ENCODE measurements around the gene MFRP.

MFRP gene

DNA sequence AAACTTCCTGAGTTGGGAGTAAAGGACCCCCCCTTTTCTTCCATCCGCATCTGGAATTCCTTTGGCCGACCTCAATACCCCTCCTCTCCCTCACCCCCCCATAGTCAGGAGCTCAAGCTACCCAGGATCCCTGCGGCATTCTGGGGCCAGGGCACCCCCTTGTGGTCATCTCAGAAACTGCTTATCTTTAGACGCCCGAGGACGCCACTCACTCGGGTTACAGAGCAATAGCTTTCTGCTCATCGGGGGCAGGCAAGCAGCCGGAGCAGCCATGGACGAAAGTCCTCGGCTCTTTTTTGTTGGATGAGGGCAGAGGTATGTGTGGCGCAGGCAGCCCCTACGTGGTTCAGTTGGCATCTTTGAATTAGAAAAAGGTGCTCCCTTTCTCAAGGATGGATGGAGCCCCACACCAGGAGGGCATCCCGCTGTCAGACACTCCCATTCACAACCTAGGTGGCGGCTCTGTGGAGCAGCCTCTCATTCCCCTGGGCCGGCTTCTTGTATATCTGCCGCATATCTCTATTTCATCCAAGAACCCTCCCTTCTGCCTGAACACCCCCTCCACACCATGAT is 8.1 kb downstream of the MFRP start:
- peak; percentile 70 to 72 for DNase-seq (ENCODE audit: low read depth in 2 of 2)

DNA sequence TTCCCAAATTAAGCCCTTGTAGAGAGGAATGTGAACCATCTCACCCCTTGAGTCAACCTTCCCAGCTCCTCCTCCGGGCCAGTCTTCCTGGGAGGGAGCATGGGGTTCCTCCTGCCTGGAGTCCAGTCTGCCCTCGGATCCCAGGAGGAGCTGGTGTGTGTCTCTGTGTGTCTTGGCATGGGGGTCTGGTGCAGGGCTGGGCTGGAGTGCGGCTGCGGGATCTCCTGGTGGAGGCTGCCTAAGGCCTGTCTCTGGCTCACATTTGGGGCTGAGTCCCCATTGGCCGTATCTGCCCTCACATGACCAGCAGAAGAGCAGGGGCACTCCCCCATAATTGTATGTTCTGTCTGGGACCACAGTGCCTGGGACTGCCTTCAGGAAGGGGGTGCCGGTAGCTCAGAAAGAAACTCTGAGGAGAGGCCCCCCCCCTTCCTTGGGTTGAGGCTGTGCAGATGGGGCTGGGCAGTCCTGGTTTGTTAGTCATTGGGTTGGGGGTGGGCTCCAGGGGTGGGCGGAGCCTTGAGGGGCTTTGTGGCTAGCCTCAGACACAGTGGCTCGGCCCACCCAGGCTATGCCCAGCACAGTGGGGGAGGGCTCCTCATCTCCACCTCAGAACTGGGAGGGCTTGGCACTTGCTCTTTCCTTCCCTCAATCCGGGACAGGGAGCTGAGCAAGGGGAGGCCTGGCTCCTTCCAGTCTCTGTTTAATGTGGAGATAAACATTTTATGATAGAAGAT is 8.8 kb downstream of the MFRP start:
- peak; percentile 71 to 72 for DNase-seq (ENCODE audit: low read depth in 2 of 2)

DNA sequence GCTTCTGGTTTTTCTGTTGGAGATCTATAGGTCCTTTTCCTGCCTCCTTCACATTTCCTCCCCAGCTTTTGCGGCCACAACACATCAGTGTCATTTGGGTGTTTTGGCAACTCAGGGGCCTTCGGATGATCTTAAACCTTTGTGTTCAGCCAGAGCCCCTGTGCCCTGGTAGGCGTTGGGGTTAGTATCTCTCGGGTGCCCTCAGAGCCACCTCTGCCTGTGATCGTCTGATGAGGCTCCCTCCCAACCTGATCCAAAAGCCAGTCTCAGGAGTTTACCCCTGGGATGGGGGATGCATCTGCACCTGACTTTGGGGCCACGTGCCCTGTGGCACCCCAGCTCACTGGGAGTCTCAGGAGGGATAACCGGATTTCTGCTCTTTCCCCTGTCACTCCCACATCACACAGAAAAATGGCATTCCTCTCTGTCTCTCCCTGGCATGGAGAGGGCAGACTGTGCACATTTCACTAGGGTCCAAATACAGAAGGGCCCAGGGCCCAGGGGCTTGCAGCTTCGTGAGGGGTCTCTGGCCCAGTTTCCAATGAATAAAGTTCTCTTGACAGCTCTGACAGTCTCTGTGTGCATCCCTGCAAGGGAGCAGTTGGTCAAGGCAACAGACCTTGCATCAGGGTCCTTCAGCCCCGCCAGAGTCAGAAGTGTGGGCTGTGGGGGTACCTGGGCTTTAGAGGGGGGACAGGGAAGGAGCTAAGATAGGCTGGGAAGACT is 9.6 kb downstream of the MFRP start:
- DNase-seq (ENCODE audit: low read depth in 2 of 2), result no peak

DNA sequence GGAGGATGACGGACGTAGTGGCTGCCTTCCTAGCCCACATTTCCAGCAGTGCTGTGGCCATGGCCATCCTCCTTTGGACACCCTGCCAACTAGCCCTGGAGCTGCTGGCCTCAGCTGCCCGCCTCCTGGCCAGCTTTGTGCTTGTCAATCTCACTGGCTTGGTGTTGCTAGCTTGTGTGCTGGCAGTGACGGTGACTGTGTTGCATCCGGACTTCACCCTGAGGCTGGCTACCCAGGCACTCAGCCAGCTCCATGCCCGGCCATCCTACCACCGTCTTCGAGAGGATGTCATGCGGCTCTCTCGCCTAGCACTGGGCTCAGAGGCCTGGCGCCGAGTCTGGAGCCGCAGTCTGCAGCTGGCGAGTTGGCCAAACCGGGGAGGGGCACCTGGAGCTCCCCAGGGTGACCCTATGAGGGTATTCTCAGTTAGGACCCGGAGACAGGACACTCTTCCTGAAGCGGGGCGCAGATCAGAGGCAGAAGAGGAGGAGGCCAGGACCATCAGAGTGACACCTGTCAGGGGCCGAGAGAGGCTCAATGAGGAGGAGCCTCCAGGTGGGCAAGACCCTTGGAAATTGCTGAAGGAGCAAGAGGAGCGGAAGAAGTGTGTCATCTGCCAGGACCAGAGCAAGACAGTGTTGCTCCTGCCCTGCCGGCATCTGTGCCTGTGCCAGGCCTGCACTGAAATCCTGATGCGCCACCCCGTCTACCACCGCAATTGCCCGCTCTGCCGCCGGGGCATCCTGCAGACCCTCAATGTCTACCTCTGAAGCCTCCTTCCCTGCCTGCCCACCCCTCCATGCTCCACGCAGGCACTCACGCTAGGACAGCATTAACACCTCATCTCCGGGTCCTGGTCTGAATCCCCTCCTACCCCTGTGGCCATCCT is 10.6 kb downstream of the MFRP start:
- no peak for DNase-seq (ENCODE audit: low read depth in 2 of 2)

DNA sequence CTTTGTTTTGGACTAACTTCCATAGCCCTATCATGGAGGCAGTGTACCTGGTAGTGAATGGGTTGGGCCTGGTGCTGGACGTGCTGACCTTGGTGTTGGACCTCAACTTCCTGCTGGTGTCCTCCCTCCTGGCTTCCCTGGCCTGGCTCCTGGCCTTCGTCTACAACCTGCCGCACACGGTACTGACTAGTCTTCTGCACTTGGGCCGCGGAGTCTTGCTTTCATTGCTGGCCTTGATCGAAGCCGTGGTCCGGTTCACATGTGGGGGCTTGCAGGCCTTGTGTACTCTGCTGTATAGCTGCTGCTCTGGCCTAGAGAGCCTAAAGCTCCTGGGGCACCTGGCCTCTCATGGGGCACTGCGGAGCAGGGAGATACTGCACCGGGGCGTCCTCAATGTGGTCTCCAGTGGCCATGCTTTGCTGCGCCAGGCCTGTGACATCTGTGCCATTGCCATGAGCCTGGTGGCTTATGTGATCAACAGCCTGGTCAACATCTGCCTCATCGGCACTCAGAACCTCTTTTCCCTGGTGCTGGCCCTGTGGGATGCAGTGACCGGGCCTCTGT is 11.3 kb downstream of the MFRP start:
- DNase-seq (ENCODE audit: low read depth in 2 of 2), result no peak

DNA sequence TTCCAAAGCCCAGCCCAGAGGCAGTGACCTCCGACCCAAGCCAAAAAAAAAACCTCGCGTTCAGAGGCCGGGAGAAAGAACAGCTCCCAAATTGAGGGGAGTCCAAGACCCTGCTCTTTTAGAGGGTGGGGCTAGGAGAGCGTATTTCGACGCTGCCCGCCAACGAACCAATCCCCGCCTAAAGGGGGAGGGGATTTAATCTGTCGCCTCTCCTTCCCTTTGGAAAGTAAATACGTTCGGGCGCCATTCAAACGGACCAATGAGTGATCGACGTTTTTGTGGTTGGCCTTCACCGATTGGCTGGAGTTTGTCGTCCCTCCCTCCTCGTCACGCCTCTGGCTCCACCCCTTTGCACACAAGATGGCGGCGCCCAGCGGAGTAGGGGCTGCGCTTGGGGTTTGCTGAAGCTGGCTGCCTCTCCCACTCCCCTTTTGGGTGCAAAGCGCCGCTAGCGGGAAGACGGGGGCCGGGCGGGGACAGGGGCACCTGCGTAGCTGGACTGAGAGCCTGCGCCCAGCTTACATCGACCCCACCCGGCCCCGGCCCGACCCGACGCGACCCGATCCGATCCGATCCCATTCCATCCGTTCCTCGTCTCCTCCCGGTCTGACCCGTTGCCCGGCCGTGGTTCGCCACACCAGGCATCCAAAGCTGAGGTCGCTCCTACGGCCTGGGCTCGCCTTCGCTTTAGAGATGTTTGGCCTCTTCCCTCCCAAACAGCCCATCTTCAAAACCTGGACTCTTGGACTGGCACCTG is 12.2 kb downstream of the MFRP start, which contains the start of gene RNF26:
RNF26 (plus strand) TSS at position 354 of the 757 bp plus-strand sequence. CDS start 596 bp downstream, outside the sequence.
- DNase-seq (ENCODE audit: low read depth in 2 of 2), result peak; percentile 97

DNA sequence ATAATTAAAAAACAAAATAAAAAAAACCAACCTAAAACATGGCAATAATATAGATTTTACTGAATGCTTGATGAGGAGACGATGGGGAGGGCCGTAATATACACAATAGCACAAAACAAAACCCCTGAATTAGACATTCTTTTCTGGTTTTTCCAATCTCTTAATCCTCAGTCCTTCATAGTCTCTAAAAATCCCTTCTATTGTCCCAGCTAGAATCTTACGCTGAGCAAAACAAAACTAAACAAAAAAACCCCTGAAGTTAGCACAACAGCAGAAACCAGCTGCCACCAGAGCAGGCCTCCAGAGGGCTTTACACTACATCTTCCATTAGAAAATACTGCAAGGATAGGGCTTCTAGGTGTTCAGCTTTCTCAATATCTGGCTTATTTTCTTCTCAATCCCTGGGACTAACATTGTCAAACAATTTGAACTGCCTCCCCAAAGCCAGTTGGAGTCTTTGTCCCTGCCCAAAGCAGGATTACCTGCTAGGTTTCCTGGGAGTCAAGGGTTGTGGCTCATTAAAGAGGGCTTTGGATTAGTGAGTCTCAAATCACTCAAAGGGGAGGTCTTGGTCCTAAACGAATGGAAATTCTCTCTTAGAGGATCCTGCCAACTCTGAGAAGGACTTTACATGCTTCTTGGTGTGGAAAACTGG is 14.3 kb downstream of the MFRP start:
- DNase-seq (ENCODE audit: low read depth in 2 of 2), result no peak

DNA sequence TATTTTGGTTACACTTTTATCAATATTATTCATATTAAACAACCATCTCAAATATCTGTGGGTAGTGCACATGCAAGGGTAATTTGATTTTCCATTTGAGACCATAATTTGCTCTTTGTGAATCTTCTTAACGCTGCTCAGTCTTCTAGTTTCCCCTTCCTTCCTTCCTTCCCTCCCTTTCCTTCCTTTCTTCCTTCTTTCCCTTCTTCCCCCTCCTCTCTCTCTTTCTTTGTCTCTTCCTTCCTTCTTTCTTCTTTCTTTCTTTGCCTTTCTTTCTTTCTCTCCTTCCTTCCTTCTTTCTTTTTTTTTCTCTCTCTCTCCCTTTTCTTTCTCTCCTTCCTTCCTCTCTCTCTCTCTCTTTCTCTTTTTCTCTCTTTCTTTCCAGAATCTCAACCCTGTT is 16.3 kb downstream of the MFRP start:
- DNase-seq (ENCODE audit: low read depth in 2 of 2), result no peak

DNA sequence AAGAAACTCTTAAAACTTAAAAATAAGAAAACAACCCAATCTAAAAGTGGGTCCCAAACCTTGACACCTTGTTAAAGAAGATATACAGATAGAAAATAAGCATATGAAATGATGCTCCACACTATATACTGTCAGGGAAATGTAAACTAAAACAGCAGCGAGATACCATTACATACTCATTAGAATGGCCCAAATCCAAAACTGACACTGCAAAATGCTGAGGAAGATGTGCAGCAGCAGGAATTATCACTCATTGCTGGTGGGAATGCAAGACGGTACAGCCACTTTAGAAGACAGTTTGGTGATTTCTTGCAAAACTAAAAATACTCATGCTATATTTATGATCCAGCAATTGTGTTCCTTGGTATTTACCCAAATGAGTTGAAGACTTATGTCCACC is 17.2 kb downstream of the MFRP start:
- no peak for DNase-seq (ENCODE audit: low read depth in 2 of 2)

DNA sequence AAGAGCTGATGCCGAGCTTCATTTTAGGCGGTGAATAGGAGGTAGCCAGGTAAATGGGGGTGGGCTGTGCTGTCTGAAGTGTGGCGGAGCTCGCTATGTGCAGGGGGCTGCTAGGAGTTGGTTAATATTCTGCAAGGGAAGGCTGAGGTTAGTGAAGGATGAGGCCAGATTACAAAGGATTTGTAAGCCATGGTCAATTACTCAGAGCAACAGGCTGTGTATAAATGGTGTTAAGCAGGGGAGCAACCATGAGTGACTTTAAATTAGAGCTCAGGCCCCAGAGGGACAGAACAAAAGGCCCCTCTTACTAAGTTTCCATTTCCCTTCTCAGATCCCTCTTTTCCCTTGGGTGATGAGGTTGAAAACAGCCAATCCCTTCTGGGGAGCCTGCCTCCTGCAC is 22.3 kb downstream of the MFRP start:
- no peak for DNase-seq (ENCODE audit: low read depth in 2 of 2)

DNA sequence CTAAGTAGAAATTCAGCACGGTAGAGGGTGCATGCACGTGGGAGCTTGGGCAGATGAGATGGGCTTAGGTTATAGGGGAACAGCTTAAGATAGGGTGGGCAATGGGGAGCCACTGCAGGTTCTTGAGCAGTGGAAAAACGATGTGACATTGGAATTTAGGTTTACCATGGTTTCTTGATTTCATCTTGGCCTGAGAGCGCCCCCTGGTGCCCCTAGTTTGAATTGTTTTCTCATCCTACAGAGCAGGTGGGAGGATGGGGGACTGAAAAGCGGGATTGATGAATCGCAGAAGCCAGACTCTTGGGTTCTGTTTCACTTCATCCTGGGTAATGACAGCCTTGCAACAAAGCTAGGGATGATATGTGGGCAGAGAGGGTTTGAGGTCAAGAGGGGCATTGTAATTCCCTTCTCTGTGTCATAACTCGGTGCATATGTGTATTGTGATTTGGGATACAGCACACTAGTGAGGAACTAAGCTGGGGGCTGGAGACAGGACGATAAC is 22.9 kb downstream of the MFRP start:
- no peak for DNase-seq (ENCODE audit: low read depth in 2 of 2)

DNA sequence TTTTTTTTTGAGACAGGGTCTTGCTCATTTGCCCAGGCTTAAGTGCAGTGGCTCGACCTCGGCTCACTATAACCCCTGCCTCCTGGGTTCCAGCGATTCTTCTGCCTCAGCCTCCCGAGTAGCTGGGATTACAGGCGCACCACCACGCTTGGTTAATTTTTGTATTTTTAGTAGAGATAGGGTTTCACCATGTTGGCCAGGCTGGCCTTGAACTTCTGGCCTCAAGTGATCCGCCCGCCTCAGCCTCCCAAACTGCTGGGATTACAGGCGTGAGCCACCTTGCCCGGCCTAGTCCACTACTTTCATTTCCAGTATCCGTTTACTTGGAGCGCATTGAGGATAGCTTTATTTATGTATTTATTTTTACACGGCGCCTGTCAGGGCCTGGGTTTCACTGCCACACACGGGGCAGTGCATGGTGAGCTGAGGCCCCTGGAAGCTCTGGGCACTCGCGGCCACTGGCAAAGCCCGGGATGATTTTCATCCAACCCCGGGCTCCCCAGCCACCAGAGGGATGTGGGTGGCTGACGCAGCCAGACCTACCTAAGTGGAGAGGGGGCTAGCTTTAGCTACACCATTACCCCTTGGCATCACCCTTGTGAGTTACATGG is 23.5 kb downstream of the MFRP start:
- DNase-seq (ENCODE audit: low read depth in 2 of 2), result no peak

DNA sequence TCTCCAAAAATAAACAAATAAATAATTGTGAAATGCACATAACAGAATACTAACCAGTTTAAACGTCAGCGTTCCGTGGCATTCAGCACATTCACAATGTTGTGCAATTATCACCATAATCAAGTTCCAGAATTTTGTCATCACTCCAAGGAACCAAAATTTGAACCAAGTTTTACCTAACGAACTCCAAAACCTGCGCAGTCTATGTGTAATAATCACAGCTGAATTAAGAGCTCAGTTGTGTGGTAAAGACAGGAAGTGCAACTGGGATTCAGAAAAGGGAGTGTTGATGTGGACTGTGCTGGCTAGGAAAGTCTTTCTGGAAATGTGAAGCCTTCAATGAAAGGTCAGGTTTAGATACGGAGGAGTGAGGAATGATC is 24.2 kb downstream of the MFRP start:
- no peak for DNase-seq (ENCODE audit: low read depth in 2 of 2)

DNA sequence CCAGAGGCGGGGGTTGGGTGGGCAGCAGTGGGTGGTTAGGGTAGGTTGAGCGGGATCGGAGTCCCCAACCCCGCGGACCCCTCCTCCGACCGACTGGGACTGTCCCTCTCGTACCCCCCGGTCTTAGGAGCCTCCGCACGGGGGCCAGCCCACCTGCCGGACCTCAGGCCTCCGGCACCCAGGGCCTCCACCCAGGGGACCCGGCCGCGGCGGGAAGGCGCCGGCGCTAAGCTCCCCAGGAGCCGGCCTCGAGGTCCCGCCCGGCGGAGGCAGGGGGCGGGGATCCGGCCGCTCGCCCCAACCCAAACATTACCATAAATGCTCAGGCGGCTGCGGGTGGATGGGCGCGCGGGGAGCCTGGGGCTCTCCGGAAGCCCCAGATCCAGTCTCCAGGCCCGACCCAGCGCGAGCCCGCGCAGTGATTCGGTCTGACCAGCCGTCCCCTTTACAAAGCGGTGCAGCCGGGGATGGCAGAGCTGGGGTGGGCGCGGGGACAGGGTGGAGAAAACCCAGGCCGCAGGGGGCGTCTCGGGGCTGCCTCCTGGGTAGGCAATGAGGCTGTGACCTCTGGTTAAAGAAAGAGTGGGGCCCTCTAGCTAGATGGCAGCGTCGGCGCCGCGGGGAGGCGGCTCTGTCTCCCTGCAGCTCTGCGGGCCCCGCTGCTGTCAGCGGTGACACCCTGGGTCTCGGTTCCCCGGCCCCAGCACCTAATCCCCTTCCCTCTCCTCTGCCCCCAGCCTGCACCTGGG is 25.6 kb downstream of the MFRP start:
- DNase-seq (ENCODE audit: low read depth in 2 of 2), result no peak

DNA sequence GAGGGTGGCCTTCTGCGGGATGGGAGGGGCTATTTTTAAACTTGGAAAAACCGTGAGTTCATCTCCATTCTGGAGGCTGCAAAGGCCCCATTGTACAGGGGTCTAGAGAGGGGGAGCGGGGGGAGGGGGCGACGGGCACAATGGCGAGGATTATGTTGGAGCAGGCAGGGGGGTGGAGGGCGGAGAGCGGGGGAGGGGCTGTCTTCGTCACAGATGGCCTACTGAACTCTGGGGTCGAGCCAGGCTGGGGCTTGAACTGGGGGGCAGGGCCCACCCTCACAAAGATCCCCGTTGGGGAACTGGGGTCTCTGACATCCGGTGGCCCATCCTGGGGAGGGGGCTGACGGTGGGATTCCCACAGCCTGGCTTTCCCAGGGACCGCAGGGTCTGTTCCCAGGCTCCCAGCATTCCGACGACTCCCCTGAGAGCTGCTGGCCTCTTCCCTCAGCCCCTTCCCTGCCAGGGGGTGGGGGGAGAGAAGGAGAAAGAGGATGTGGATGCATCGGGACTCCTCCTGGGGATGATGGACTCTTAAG is 26.2 kb downstream of the MFRP start:
- DNase-seq (ENCODE audit: low read depth in 2 of 2), result no peak

DNA sequence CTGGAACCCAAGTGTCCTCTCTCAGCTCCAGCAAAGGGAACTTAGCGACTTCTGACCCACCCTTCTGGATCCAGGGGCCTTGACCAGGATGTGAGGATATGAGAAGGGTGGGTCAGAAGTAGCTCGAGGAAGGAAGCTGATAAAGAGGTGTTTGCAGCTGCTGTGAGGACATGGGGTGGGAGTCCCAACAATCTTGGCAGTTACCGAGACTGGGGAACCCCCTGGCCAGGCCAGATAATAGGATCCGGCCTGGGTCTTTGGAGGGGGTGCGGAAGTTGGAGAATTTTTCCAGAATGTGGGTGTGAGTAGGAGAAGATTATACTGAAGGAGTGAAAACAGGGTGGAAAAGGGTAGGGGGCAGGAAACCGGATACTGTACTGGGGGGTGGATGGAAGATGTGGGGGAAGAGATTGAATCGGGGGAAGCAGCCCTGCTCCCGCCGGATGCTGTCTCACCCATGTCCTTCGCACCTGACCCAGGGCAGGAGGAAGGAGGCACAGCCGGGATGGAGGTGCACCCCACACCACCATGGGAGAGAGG is 26.7 kb downstream of the MFRP start:
- no peak for DNase-seq (ENCODE audit: low read depth in 2 of 2)

DNA sequence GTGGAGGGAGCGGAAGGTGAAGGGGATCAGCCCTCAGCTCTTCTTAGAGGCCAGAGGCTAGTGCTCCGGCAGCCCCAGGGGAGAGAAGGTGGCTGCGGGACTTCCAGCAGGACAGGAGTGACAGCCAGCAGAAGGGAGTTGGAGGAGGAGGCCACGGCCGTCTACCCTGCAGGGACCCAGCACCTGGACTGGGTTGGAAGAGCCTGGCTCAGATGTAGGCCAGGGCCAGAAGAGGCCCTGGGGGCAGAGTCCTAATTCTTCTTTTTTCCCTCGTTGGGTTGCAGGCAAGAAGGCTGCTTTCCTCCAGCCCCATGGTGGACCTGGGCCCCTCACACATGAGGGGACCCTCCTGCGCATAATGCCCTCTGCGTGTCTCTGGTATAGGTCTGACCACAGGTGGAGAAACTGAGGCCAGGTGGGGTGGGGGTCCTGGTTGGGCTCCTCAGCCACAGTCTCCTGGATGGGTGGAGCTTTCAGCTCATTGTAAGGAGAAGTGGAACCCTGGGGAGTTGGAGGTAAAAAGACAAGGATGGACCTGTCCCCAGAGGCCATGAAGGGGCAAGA is 27.3 kb downstream of the MFRP start:
- DNase-seq (ENCODE audit: low read depth in 2 of 2), result no peak

Data from fibroblast of skin of left quadriceps (primary cell).